Lung microvascular endothelial cell (primary cell): Measurements from ENCODE around the gene MAP2K6. TPM values are rescaled to one million over a fixed set of nuclear protein-coding genes. Genes with fewer than 3 reads are reported as not detected.

Experiments
- DNase-seq, 2 donors: peaks; one replicate each; pipeline versions ENCODE4 v3.0.0 to v3.0.0-alpha.2; 2010; ENCODE audit warnings: low read depth in 2 of 2
- total RNA-seq: library from RNA; depleted of rRNA; stranded (reverse); fragments of >200 nt; gene quantifications from 2 replicates; pipeline ENCODE4 v1.2.1, GENCODE V29; 2014

MAP2K6 gene
- total RNA-seq, 1 donor from 2014 or later, result 2.8 TPM

DNA sequence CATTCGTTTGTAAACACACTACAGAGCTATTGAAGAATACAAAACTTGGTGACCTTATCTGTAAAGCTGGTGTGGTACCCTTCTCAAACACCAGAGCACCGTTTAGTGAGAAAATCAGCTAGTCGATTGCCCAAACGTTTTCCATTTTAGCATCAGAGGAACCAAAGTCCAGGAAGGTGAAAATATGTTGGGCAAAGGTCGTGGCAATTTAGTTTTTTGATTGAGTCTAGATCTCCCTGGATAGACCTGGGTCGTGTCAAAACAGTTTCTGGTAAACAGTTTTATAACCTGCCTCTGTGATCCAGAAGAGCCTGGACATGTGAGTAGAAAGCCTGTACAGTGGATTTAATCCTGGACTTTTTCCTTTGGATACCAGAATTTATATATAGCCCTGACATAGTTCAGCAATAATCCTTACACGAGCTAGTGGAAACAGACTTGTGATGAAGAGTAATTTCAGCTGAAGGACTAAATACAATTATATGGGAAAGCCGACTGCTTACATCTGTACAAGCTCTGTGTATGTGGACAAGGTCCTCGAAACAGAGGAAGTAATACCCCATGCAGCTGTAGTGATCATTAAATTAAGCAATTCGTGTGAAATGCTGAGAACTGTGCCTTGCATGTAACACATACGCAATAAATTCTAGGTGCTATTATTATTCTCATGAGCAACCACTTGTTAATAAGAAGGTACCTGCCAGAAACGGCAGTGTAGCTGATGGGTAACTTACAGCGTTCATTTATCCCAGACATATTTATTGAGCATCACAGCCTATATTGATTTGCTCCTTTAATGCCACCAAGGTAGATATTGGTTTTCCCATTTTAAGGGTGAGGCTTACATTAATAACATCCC, 72.5 kb downstream of the MAP2K6 start:
- no peak for DNase-seq

GRCh38 chr17:69489313-69489712, 74.8 kb downstream of the MAP2K6 start:
- no peak for DNase-seq

GRCh38 chr17:69492410-69493071, 78.0 kb downstream of the MAP2K6 start:
- DNase-seq, result peak in 1 of 2 donors; percentile 8

DNA sequence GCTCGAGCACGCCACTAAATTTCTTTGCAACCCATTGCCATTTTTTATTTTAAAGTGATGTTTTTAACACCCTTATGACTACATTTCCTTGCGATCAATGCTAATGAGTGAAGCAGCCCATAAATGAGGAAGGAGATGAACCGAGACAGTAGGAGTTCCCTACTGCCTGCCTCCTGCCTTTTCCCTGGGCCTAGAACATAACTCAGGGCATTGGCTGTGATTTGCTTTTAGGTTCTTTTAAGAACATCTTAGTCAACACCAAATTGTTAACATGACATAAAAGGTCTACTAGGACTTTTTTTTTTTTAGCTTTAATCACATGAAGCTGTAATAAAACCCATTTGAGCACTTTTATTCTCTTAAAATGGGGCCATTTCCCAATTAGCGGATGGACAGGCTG, 81.3 kb downstream of the MAP2K6 start:
- DNase-seq, result no peak

DNA sequence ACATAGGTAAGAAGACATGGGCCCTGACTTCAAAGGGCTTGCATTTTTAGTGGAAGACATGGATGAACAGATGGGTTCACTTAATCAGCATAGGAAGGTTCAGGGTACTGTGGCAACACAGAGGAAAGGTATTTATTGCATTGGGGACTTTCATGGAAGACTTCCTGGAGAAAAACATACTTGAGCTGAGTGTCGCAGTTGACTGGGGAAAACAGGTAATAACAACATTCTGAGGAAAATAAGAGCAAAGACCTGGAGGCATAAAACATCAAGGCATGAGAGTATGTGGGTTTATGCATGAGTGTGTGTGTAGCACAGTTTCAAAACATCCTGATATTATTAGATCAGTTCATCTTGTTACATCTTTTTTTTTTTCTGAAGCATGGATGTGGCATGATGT, 82.7 kb downstream of the MAP2K6 start:
- DNase-seq, result no peak

GRCh38 chr17:69499318-69499717, 84.8 kb downstream of the MAP2K6 start:
- DNase-seq, result no peak

DNA sequence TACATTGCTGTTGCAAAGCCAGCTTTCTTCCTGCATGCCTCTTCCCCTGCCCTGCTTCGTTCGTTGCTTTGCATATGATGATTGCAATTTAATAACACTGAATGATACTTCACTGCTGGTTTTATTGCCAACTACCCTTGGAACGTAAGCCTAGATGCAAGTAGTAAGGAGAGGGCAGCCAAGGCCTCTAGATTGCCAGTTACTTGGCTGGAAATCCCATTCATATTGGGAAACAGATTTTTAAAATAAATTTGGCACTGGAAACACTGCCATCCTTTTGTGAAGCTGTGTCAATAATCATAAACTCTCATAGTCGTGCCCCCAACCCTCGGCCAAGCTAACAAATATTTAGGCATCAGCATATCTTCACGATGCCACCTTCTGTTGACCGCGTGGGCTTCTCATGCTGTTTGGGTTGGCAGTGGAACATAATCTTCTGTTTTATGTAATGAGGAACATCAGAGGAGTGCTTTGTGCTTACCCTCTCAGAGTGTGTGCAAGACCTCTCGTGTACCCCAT, 86.5 kb downstream of the MAP2K6 start:
- DNase-seq, result no peak

DNA sequence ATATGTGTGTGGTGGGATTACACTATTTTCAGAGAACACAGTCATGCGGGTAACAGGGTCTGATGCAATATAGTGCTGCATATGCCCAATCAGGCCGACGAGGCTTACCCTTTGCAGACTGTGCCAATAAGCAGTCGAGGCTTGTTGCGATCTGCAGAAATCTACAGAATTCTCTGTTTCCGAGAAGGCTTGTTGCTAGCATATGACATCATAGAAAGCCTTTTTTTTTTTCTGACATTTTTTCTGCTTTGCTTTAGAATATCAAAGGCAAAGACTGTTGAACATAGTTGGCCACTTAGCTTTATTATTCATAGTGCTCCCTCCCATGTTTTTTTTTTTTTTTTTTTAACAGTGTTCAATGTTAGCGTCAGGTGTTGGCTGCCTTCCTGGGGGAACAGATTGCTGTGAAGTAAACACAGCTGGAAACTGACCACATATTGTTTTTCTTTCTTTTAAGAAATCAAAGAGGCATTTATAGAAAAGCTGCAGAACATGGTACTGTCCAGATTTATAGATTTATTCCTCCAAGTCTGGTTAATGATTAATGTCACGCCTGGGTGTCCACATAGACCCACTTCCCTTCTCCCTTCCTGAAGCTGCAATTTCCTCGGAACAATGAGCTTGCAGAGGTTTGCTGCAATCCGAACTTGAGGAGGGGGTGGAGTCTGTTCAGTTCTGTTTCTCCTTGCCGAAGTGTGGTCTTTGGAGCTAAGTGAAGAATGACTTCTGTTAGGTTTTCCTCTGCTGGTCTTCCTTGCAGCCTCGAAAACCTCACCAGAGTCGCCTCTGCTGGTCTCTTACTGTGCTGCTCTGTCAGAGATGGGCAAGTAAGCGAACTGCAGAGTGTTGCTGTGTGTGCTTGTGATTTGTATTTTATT, 87.3 kb downstream of the MAP2K6 start:
- DNase-seq, result peak in 1 of 2 donors; percentile 29

GRCh38 chr17:69503711-69504110, 89.2 kb downstream of the MAP2K6 start:
- no peak for DNase-seq

GRCh38 chr17:69505740-69506139, 91.2 kb downstream of the MAP2K6 start:
- no peak for DNase-seq

DNA sequence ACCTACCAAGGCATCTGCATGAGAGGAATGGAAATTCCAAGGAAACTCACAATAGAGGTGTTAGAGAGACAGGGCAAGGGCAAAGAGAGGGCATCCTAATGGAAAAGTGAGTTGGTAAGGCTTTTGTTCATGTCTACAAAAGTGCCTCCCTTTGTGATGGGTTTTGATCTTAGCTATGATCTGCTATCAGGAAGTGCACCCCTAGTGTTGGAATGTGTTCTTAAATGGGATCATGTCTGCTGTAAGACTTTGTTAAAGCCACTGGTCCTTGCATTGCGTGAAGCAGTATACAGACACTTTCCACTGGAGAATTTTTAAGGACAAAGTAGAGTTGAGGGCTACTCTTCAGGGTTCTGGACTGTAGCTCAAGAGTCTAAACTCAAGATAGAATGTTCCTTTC, 92.0 kb downstream of the MAP2K6 start:
- DNase-seq, result peak in 1 of 2 donors; percentile 7

- DNase-seq, result no peak
Measured at GRCh38 chr17:69508814-69509213, 94.3 kb downstream of the MAP2K6 start.

DNA sequence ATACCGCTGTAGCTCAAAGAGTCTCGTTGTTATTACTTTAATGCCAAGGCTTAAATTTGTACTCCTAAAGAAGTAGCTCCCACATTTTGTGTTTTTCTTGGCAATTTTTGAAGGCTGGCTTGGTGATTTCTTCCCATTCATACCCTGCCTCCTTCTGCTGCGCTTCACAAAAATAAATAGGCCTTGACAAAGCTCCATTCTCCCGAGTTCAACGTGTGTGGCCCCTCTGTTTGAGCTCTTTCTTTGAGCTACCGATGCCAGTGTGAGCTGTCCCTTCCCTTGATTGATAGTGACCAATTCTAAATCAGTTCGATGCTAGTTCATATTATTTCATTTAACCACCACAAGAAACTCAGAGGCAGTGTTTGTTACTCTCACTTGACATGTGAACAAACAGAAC, 96.8 kb downstream of the MAP2K6 start:
- DNase-seq, result no peak

- DNase-seq, result no peak
Measured at GRCh38 chr17:69512946-69513345, 98.4 kb downstream of the MAP2K6 start.

DNA sequence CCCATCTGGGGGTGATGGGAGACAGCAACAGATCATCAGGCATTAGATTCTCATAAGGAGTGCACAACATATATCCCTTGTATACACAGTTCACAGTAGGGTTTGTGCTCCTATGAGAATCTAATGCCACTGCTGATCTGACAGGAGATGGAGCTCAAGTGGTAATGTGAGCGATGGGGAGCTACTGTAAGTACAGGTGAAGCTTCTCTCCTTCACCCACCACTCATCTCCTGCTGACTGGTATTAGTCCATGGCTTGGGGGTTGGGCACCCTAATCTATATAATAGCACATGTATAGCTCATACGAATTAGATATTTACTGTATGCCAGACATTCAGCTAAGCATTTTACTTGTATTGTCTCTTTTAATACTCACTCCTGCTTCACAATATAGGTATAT, 101.7 kb downstream of the MAP2K6 start:
- no peak for DNase-seq

- no peak for DNase-seq
Measured at GRCh38 chr17:69516911-69517310, 102.4 kb downstream of the MAP2K6 start.

DNA sequence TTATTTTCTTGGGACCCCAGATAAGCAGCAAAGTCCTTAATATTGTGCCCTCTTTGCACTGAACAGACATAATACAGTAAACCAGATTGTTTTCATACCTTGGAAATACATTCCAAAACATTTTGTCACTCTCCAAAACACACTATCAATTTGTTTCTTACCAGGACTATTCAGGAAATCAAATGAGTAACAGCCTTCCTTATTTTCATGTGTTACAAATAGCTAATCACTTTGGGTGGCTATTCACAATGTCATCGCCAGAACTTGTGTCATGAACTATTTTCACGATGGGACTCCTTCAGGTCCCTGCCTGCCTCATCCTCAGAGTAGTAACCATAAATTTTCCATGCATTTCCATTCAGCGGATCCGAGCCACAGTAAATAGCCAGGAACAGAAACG, 104.5 kb downstream of the MAP2K6 start:
- peak in 1 of 2 donors; percentile 48 for DNase-seq

- peak; percentile 76 to 80 for DNase-seq
Measured at GRCh38 chr17:69523244-69523861, 108.9 kb downstream of the MAP2K6 start.

DNA sequence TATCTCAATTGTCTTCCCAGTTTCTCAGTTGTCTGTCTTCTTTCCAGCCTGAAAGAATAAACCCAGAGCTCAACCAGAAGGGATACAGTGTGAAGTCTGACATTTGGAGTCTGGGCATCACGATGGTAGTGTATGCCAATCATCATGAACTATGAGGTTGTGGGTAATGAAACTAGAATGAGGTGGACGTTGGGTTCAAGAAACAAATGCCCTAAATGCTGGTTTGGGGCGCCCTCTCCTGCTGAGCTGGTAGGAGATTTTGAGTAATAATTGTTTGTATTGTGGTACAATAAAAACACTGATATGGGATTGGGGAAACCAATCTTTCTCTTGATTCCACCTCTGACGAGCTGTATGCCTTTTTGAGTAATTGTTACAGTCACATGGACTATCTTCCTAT, 110.4 kb downstream of the MAP2K6 start:
- peak; percentile 31 to 35 for DNase-seq

DNA sequence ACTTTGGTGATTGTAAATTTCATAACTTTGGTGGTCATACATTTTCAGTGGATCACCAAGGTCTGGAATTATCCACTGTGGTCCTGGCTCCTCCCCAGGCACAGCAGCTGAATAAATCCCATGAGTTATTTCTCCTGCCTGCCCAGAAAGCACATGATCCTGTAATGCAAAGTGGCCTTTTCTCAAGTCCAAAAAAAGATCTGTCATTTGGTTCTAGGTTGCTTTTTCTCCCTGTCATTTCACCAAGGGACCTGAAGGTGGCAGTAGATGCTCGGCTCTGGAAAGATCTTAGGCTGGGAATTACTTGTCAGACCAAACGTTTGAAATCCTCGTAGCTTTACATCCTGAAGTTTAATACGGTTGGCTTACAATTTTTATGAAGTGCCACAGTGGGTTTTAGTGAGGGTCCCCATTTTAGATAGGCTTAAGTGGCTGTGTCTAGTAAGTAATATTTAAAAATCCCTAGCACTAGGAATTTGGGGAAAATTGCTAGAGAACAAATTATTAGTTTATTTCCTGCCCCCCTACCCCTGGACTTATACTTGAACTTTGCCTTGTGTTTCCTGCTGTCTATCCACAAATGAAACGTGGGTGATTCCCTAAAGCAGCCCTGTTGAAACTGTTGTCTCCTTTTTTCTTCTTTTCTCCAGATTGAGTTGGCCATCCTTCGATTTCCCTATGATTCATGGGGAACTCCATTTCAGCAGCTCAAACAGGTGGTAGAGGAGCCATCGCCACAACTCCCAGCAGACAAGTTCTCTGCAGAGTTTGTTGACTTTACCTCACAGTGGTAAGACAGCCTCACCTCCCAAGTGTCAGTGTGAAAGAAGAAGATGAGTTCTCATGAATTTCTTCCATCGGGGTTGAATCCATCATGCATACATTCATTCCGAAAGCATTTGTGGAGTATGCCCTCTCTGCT, 111.7 kb downstream of the MAP2K6 start:
- peak; percentile 77 to 80 for DNase-seq
